K562 (cell line): Measurements from ENCODE around the gene KLHL6. TPM values are rescaled to one million over a fixed set of nuclear protein-coding genes. Genes with fewer than 3 reads are reported as not detected.

Experiments
- CEBPB ChIP-seq: fragments of 450-650 bp; IDR thresholded peaks from 2 replicates; pipeline ENCODE4 v1.6.1; 2016; ENCODE audit warnings: missing genetic modification characterization, missing compliant biosample characterization
- CEBPG ChIP-seq, 3 experiments: fragments of 200-800 bp in 1 of 3; sonication (Bioruptor generic) in 1 of 3; sonication (generic) in 1 of 3; formaldehyde crosslinking in 1 of 3; IDR thresholded peaks in 2 of 3; conservative IDR thresholded peaks in 1 of 3; 2 replicates each; pipeline versions ENCODE4 v1.6.1 to v1.8.0; 2016 to 2022; ENCODE audit warnings: missing compliant biosample characterization in 2 of 3, missing genetic modification characterization in 2 of 3, mild to moderate bottlenecking in 1 of 3, missing genetic modification reagents in 1 of 3
- E2F4 ChIP-seq: sonication (generic); formaldehyde crosslinking; IDR thresholded peaks from 2 replicates; pipeline ENCODE4 v1.8.0; 2022; ENCODE audit warnings: mild to moderate bottlenecking, low read depth, missing genetic modification reagents
- GABPB1 ChIP-seq: sonication (generic); formaldehyde crosslinking; IDR thresholded peaks from 2 replicates; pipeline ENCODE4 v1.8.0; 2022; ENCODE audit warnings: mild to moderate bottlenecking, missing genetic modification reagents
- HCFC1 ChIP-seq: IDR thresholded peaks from 2 replicates; pipeline ENCODE4 v1.6.1; 2012; ENCODE audit warnings: low read depth, low read length, improper control_type of control experiment
- HEY1 ChIP-seq: fragments of 250-450 bp; sonication (Bioruptor Pico); IDR thresholded peaks from 2 replicates; pipeline ENCODE4 v1.5.0; 2020; ENCODE audit warnings: mild to moderate bottlenecking, moderate library complexity, borderline replicate concordance
- HNRNPLL ChIP-seq: fragments of 200-400 bp; formaldehyde crosslinking; IDR thresholded peaks from 2 replicates; pipeline ENCODE4 v1.6.1; 2017; ENCODE audit warnings: low read length, low read depth, mild to moderate bottlenecking; ENCODE audit not compliant: poor library complexity, severe bottlenecking
- IRF2 ChIP-seq: sonication (generic); formaldehyde crosslinking; IDR thresholded peaks from 2 replicates; pipeline ENCODE4 v1.8.1; 2022; ENCODE audit warnings: mild to moderate bottlenecking, missing genetic modification reagents
- KLF1 ChIP-seq: fragments of 450-650 bp; IDR thresholded peaks from 2 replicates; pipeline ENCODE4 v1.6.1; 2016; ENCODE audit warnings: missing genetic modification characterization, missing compliant biosample characterization
- MXI1 ChIP-seq: IDR thresholded peaks from 2 replicates; pipeline ENCODE4 v1.6.1; 2011; ENCODE audit warnings: low read depth, mild to moderate bottlenecking, improper control_type of control experiment, low read length
- POLR2A ChIP-seq: fragments of 450-650 bp; conservative IDR thresholded peaks from 2 replicates; pipeline ENCODE4 v1.6.1; 2016
- POU5F1 ChIP-seq: fragments of 150-350 bp; IDR thresholded peaks from 2 replicates; pipeline ENCODE4 v1.6.1; 2014; ENCODE audit warnings: borderline replicate concordance, low read length, low read depth, mild to moderate bottlenecking; ENCODE audit not compliant: partially characterized antibody
- RB1 ChIP-seq: fragments of 450-650 bp; IDR thresholded peaks from 2 replicates; pipeline ENCODE4 v1.6.1; 2017; ENCODE audit warnings: low read depth, mild to moderate bottlenecking
- RBFOX2 ChIP-seq: fragments of 200-400 bp; formaldehyde crosslinking; IDR thresholded peaks from 2 replicates; pipeline ENCODE4 v1.6.1; 2017; ENCODE audit warnings: low read depth, mild to moderate bottlenecking, low read length, moderate library complexity
- RBM15 ChIP-seq: fragments of 200-400 bp; formaldehyde crosslinking; IDR thresholded peaks from 2 replicates; pipeline ENCODE4 v1.6.1; 2018; ENCODE audit warnings: mild to moderate bottlenecking, low read length, moderate library complexity; ENCODE audit not compliant: insufficient read depth
- RCOR1 ChIP-seq, 2 experiments: IDR thresholded peaks; 2 replicates each; pipeline ENCODE4 v1.6.1; 2012; ENCODE audit warnings: low read depth in 2 of 2, low read length in 2 of 2, borderline replicate concordance in 1 of 2, improper control_type of control experiment in 1 of 2
- SMAD1 ChIP-seq: fragments of 150-350 bp; IDR thresholded peaks from 2 replicates; pipeline ENCODE4 v1.6.1; 2014; ENCODE audit warnings: low read length, low read depth; ENCODE audit not compliant: partially characterized antibody
- SUPT5H ChIP-seq: fragments of 450-650 bp; IDR thresholded peaks from 2 replicates; pipeline ENCODE4 v1.6.1; 2016
- ZBTB7A ChIP-seq: IDR thresholded peaks from 2 replicates; pipeline ENCODE4 v1.6.1; 2011; ENCODE audit warnings: low read depth, mild to moderate bottlenecking, low read length, moderate library complexity, borderline replicate concordance; ENCODE audit not compliant: control insufficient read depth
- ZNF280B ChIP-seq: fragments of 250-450 bp; sonication (Bioruptor Pico); IDR thresholded peaks from 2 replicates; pipeline ENCODE4 v1.5.1; 2021; ENCODE audit warnings: mild to moderate bottlenecking
- ZNF511 ChIP-seq: sonication (generic); formaldehyde crosslinking; IDR thresholded peaks from 2 replicates; pipeline ENCODE4 v1.8.0; 2022; ENCODE audit warnings: mild to moderate bottlenecking, missing genetic modification reagents
- polyA plus RNA-seq, 8 experiments: library from polyadenylated mRNA; depleted of rRNA in 4 of 8; stranded (reverse) in 5 of 8; unstranded in 3 of 8; fragments of >200 nt; fragmentation: Nextera tagmentation in 2 of 8; fragmentation: Illumina TruSeq in 1 of 8; extraction: Ambion mirVana in 2 of 8; extraction: Trizol in 1 of 8; gene quantifications; 2 replicates each; pipeline versions ENCODE4 v1.2.1 to v1.2.3, GENCODE V29; 2011 to 2014; ENCODE audit warnings: inconsistent platforms in 1 of 8, missing spikeins in 1 of 8
- total RNA-seq, 7 experiments: library from RNA; depleted of rRNA in 6 of 7; stranded (reverse); fragments of >200 nt in 6 of 7; fragmentation: Illumina TruSeq in 2 of 7; extraction: Trizol in 2 of 7; gene quantifications; 2 replicates each; pipeline versions ENCODE4 v1.2.1 to v1.2.3, GENCODE V29; 2011 to 2021; ENCODE audit warnings: low replicate concordance in 1 of 7

KLHL6 gene
- total and polyA plus RNA-seq, 9 of the 15 experiments (the other 6 are each of a cell fraction or from before 2014, with no cell fraction given), result 0.18 to 2.1 (median 1.4) TPM

GRCh38 chr3:183447206-183448001, 108.1 kb downstream of the KLHL6 start (continued):
- TF ChIP-seq ZNF280B (CRISPR knock-in tag) (no peak), CEBPG (CRISPR knock-in tag; IDR thresholded peaks at IDR 0.05) (0 out of 2 replicates have a peak, but pooled peaks have one; percentile 54), CEBPG (tag; conservative IDR thresholded peaks at IDR 0.05 in 1 of 2, IDR thresholded peaks at IDR 0.05 in 1 of 2) (no peak; a peak in 1 of 4 replicates), IRF2 (CRISPR knock-in tag) (no peak), SMAD1 (peak; percentile 50), KLF1 (tag) (peak; percentile 79), GABPB1 (peak; percentile 77), HCFC1 (peak; percentile 67; the same call in 1 of the 2 replicates), POU5F1 (peak; percentile 77), CEBPB (tag) (0 out of 2 replicates have a peak, but pooled peaks have one; percentile 11), RBFOX2 (peak; percentile 99), E2F4 (no peak), POLR2A (peak; percentile 97), RB1 (peak; percentile 70), MXI1 (0 out of 2 replicates have a peak, but pooled peaks have one; percentile 23), SUPT5H (peak; percentile 97), HNRNPLL (peak; percentile 75), ZNF511 (CRISPR knock-in tag) (peak; percentile 68; the same call in 1 of the 2 replicates), ZBTB7A (peak; percentile 96), RCOR1 (IDR thresholded peaks at IDR 0.05; ENCODE audit: borderline replicate concordance in 1 of 2, low read depth in 2 of 2, low read length in 2 of 2) (peak; percentile 10 to 57; a peak in 2 of 4 replicates), HEY1 (no peak), RBM15 (no peak)
